Activated T-cell treated with anti-CD3 and anti-CD28 coated beads, Interleukin-2, amount 50 U/mL, for 4 hours (primary cell): ENCODE measurements around the gene KRT86. TPM values are rescaled to one million over a fixed set of nuclear protein-coding genes. Genes with fewer than 3 reads are reported as not detected.
"Not testable (repeated sequence)": the region's sequence is repeated elsewhere in the genome, so short reads cannot be mapped to it uniquely, and the experiment has no call there.

Experiments
- ATAC-seq, 2 donors: fragments of 200-7000 bp; cut with Tn5 transposase; one replicate each; pipeline ENCODE4 v1.10.0; 2021
- DNase-seq: peaks from one replicate; pipeline ENCODE4 v3.0.0-alpha.2; 2020
- H3K27me3 Mint-ChIP-seq: one replicate; pipeline ENCODE4 v1.8.0; 2021; ENCODE audit warnings: low read depth, mixed read lengths
- H3K36me3 Mint-ChIP-seq: one replicate; pipeline ENCODE4 v1.8.0; 2022; ENCODE audit warnings: mixed read lengths; ENCODE audit not compliant: insufficient read depth
- H3K4me1 Mint-ChIP-seq: one replicate; pipeline ENCODE4 v1.8.0; 2021; ENCODE audit warnings: low read depth, mixed read lengths
- H3K4me3 Mint-ChIP-seq: one replicate; pipeline ENCODE4 v1.8.0; 2021; ENCODE audit warnings: mild to moderate bottlenecking, moderate library complexity, mixed read lengths
- H3K9me3 Mint-ChIP-seq: one replicate; pipeline ENCODE4 v1.8.0; 2021; ENCODE audit warnings: mixed read lengths
- total RNA-seq, 3 donors: library from RNA; stranded (reverse); gene quantifications; one replicate each; pipeline ENCODE4 v1.2.1, GENCODE V29; 2021

KRT86 gene
- total RNA-seq, 3 donors from 2014 or later = not detected

DNA sequence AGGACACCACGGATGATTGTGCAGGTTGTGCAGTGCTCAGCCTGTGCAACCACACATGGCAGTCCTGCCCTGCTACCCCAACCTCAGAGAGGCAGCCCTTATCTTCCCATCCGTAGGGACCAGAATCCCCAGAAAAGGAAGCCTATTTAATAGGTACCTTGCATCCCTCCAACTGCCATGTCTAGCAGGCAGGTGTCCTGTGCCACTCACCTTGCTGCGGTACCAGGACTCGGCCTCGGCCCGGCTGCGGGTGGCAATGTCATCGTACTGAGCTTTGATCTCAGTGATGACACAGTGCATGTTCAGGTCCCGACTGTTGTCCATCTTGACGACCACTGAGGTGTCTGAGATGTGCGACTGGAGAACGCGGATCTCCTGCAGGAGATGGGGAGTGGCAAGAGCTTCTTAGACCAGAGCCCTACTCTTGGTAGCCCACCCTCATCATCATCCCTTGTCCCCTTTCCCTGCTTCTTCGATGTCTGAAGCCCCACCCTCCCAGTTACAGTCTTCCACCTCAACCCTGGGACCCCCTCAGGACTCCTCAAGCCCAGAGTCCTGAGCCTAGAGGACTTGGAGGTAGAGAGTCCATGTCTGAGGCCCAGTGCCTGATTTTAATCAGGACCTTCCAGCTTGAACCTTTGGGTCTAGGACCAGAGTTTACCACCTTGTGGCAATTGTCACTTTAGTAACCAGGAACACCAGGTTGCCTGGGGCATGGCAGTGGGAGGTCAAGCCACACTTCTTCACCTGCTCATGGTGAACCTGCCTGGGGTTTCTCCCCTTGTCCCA lies 20.9 kb upstream of the KRT86 start:
- Mint-ChIP-seq H3K4me3 (no peak overlapping the region), H3K27me3 (peaks cover 47% of the 10 kb centered on the region), H3K9me3 (no peaks in the 10 kb centered on the region), H3K4me1 (peaks cover 12% of the 10 kb centered on the region), H3K36me3 (no peaks in the 10 kb centered on the region)
- DNase-seq (no peak), ATAC-seq (no peak)

DNA sequence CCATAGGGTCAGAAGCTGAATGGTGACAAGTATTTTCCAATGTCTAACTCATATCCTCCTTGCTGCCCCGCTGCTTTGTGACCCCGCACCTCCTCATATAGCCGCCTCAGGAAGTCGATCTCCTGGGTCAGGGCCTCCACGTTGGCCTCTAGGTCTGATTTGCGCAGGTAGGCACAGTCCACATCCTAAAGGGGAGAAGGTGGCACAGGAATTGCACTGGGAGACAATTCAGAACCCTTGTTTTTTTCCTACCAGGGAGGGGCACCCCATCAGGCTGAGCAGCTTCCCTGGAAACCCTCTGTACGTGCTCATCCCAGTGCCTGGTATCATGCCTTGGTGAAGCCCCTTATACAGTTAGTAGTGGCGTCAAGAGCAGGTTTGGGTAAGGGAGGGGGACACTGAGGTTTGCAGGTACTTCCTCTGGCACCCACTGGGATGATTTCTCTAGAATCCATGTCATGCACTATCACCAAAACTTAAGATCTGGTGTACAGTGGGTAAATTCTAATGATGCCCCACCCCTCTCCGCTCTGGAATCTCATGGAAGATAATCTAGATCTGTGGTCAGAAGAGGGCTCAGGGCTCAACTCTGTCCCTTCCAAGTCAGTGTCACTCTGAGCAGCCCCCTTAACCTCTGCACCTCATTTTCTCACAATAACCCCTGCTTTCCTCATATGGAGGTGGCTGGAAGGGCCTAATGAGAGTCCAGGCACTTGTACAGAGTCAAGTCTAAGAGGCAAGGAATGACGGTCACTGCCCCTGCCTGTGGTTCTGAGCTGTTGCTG lies 20.1 kb upstream of the KRT86 start:
- ATAC-seq = no peak
- H3K4me1 Mint-ChIP-seq = peaks cover 14% of the 10 kb centered on the region
- H3K27me3 Mint-ChIP-seq = peaks cover 46% of the 10 kb centered on the region
- no peak overlapping the region for H3K4me3 Mint-ChIP-seq
- H3K36me3 Mint-ChIP-seq = no peaks in the 10 kb centered on the region
- no peak for DNase-seq
- no peaks in the 10 kb centered on the region for H3K9me3 Mint-ChIP-seq

DNA sequence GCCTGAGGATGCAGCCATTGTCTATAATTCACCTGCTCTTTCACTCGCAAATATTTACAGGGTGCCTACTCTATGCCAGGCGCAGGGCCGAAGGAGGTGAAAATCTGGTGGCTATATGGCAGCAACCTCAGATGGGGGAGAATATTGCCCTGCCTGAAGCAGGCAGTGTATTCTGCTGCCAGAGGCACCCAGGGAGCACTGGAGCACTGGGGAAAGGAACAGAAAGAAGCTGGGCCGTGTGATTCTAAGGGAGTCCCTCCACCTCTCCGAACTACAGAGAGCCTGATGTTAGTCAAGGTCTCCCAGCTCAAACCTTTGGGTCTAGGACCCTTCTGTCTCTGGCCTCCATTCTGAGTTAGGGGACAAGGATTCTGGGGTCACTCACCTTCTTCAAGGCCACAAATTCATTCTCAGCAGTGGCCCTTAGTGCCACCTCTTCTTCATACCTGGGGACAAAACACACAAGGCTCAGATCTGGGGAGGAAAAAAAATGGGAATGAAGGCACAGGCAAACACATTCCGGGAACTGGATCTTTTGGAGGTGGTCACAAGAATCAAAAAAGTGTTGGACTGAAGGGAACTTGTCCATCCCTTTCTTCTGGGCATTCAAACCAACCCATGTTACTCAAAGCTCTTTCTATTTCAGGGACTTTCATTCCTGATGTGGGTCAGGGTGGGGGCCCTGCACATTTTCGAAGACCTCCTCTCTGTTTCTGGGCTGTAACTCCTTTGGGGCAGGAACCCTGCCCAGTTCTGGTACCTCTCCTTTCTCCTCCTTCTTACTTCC lies 19.3 kb upstream of the KRT86 start:
- Mint-ChIP-seq H3K4me3 (no peak overlapping the region), H3K9me3 (no peaks in the 10 kb centered on the region), H3K27me3 (peaks cover 44% of the 10 kb centered on the region), H3K4me1 (peaks cover 13% of the 10 kb centered on the region), H3K36me3 (no peaks in the 10 kb centered on the region)
- no peak for DNase-seq
- no peak for ATAC-seq

DNA sequence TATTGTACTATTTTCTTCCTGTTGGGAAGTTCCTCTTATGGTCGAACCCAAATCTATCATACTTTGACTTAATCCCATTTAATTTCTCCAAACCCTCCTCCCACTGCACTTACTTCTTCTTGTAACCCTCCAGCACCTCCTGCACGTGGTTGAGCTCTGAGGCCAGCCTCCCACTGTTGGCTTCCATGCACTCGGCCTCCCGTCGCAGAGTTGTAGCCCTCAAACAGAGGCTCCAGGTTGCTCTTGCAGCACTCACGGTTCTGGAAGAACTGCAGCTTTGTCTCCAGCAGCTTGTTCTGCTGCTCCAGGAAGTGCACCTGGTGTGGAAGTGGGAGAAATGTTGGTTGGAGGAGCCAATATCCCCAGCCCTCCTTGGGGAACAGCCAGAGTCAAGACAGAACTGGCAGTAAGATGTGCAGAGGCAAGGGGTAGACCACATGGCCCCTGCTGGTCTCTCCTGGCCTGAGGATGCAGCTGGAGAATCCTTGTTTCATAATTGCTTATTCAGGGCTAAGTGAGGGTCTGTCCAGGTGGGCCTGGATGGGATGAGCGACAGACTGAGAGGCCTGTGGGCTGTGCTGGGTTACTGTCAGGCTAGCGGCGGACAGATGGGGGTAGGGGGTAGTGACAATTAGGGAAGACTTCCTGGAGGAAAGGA lies 18.4 kb upstream of the KRT86 start:
- Mint-ChIP-seq H3K27me3 (peaks cover 50% of the 10 kb centered on the region), H3K4me3 (no peak overlapping the region), H3K9me3 (no peaks in the 10 kb centered on the region), H3K36me3 (no peaks in the 10 kb centered on the region), H3K4me1 (peaks cover 16% of the 10 kb centered on the region)
- ATAC-seq (no peak), DNase-seq (no peak)

DNA sequence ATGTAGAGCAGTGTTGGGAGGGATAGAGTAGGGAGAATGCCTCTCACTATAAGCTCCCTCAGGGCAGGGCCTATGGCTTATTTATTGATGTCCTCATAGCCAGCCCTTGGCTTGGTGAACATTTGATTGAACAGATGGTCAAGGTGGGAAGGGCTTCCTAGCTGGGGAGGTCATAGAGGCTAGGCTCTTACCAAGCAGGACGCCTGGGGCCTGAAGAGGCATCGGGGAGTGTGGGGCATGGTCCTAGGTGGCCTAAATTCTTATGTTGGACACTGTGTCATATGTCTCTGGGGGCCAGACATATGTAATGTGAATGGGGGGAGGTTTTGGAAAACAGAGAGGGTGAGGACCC lies 17.9 kb upstream of the KRT86 start:
- no peak for ATAC-seq
- Mint-ChIP-seq H3K36me3 (no peaks in the 10 kb centered on the region), H3K9me3 (no peaks in the 10 kb centered on the region), H3K27me3 (peaks cover 48% of the 10 kb centered on the region), H3K4me3 (no peak overlapping the region), H3K4me1 (peaks cover 12% of the 10 kb centered on the region)
- no peak for DNase-seq

DNA sequence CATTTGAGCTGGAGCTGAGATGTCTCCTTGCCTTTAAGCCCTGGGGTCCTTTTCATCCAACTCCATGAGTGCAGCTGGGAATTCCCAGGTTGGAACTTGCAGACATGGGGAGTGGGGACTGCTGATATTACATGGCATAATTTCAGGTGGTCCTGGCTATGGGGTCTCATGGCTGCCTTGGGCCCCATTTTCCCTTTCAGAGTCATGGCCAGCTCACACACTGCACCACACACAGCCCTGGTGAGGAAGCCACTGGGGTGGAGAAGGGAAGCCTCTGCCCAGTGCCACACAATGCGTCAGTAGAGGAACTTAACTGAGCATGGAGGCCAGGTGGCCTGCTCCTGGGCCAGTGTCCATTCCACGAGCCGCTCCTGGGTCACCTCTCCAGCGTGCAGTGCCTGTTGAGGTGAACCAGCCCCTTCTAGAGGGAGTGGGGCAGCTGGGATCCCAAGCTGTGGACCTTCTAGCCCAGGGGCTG lies 17.3 kb upstream of the KRT86 start:
- no peak for DNase-seq
- H3K27me3 Mint-ChIP-seq = peaks cover 48% of the 10 kb centered on the region

DNA sequence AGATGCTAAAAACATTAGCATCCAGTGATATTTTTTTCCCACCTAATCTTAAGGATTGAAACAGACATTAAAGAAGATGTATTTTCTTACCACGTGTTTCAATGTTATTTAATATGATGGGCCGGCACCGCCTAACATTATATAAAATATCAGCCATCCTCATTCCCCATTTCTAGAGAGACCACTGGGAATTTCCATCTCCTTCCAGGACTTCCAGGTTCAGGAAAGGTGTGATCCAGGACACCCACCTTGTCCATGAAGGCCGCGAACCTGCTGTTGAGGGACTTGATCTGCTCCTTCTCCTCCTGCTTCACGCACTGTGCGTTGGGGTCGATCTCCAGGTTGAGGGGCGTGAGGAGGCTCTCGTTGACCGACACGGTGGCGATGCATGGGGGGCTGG lies 16.5 kb upstream of the KRT86 start:
- not testable (repeated sequence) for H3K4me1 Mint-ChIP-seq, H3K4me3 Mint-ChIP-seq, DNase-seq, H3K36me3 Mint-ChIP-seq, H3K9me3 Mint-ChIP-seq, ATAC-seq
- H3K27me3 Mint-ChIP-seq = peaks cover 51% of the 10 kb centered on the region

More for the DNA sequence above, 17.3 kb upstream of the KRT86 start:
- no peak overlapping the region for H3K4me3 Mint-ChIP-seq
- ATAC-seq = no peak
- H3K4me1 Mint-ChIP-seq = peaks cover 9% of the 10 kb centered on the region
- no peaks in the 10 kb centered on the region for H3K36me3 Mint-ChIP-seq
- H3K9me3 Mint-ChIP-seq = no peaks in the 10 kb centered on the region

DNA sequence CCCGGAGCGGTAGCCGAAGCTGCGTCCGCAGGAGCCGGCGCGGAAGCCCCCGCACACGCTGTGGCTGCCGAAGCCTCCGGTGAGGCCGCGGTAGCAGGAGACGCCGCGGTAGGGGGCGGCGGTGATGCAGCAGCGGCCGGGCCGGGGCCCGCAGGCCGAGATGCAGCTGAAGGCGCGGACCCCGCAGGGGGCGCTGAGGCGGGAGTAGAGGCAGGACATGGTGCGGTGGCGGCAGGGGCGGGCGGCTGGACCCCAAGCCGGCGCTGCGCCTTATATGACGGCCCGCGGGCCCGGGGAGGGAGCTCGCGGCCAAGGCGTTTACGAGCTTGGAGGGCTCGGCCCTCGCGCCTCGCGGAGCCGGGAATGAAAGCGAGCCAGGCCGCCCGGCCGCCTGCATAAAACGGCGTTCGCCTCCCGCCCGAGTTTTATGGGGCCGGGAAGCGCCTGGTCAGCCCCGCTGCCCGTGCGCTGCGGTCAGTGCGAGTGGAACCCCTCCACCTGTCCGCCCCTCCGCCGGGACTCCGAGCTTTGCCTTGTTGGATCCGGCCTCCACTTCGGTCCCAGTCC lies 16.0 kb upstream of the KRT86 start:
- Mint-ChIP-seq H3K9me3 (no peaks in the 10 kb centered on the region), H3K36me3 (no peaks in the 10 kb centered on the region), H3K4me1 (peaks cover 9% of the 10 kb centered on the region), H3K4me3 (no peak overlapping the region), H3K27me3 (peaks cover 51% of the 10 kb centered on the region)
- ATAC-seq (peak in 1 of 2 donors; percentile 30), DNase-seq (no peak)

DNA sequence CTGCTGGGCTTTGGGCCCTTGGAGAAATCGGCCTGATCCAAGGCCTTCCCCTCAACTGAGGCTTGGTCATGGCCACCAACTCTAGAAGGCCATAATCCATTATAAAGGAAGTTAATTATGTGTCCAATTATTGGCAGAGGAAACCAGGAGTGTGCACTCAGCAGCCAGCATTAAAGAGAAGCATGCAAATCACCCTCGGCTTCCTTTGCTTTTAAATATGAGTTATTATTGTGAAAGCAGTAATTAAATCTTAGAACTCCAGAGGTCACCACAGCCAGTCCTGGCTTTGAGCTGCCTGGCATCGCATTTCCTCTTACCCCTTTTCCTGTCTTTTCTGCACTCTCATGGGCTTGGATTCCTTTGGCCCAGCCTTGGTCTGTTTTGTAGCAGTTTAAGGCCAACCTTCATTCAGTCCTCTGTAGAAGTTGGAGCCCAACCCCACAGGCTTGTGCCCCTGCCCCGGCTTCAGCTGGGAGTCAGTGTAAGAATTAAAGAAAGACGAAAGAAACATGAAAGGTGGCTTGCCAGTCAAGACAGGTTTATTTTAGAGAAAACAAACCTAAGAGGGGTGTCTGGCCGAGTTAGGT lies 14.7 kb upstream of the KRT86 start:
- H3K9me3 Mint-ChIP-seq = no peaks in the 10 kb centered on the region
- ATAC-seq (no peak), DNase-seq (no peak)
- H3K36me3 Mint-ChIP-seq = no peaks in the 10 kb centered on the region
- peaks cover 9% of the 10 kb centered on the region for H3K4me1 Mint-ChIP-seq
- no peak overlapping the region for H3K4me3 Mint-ChIP-seq
- peaks cover 49% of the 10 kb centered on the region for H3K27me3 Mint-ChIP-seq

DNA sequence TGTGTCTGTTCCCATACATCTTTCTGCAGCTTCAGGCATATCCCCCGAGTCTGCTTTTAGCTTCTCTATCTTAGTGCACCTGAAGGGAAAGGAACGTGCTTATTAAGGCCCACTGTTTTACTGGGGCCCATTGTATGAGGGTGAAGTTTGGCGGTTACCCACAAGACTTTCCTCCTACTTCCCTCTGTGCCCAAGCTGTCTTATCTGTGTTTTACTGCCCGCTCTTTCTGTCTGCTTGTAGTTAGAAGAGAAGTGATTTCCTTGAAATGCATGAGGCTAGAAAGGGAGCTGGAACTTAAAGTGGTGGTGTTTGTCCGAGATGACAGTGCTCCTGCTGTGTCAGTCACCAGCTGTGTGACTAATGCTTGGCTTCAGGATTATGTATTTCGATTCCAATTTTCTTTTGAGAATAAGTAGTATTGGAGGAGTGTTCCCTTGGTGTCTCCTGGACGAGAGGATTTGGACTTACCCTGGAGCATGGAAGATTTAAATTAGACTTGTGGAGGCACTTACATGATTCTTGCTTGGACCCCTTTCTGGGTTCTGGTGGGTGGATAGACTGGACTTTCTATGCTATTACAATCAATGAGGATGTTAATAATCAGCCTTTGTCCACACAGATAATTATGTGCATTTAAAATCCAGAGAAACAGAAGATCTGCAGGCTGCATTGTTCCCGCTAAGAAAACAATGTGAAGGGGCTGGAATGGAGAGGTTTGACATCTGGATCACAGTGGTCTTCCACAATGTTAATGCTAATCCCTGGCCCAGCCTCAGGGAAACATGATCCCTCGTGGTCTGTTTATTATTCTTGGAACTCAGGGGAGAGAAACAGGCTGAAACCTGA lies 13.9 kb upstream of the KRT86 start:
- H3K9me3 Mint-ChIP-seq = no peaks in the 10 kb centered on the region
- H3K4me1 Mint-ChIP-seq = peaks cover 9% of the 10 kb centered on the region
- DNase-seq (no peak), ATAC-seq (no peak)
- H3K4me3 Mint-ChIP-seq = no peak overlapping the region
- H3K36me3 Mint-ChIP-seq = no peaks in the 10 kb centered on the region
- peaks cover 42% of the 10 kb centered on the region for H3K27me3 Mint-ChIP-seq

DNA sequence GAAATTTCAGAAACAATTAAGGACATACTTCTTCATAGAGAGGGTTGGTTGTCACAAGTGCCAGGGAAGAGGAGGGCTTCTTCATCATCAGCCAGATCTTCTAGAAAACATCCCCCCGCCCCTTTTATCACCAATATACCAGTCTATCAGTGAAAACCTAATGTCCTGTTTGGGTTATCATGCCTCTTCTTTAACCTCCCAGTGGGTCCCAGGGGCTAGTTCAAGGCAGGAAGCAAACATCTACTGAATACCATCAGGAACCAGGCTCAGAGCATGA lies 13.3 kb upstream of the KRT86 start:
- ATAC-seq (no peak), DNase-seq (no peak)
- no peaks in the 10 kb centered on the region for H3K36me3 Mint-ChIP-seq
- H3K27me3 Mint-ChIP-seq = peaks cover 36% of the 10 kb centered on the region
- H3K4me1 Mint-ChIP-seq = peaks cover 9% of the 10 kb centered on the region
- H3K4me3 Mint-ChIP-seq = no peak overlapping the region
- H3K9me3 Mint-ChIP-seq = no peaks in the 10 kb centered on the region

DNA sequence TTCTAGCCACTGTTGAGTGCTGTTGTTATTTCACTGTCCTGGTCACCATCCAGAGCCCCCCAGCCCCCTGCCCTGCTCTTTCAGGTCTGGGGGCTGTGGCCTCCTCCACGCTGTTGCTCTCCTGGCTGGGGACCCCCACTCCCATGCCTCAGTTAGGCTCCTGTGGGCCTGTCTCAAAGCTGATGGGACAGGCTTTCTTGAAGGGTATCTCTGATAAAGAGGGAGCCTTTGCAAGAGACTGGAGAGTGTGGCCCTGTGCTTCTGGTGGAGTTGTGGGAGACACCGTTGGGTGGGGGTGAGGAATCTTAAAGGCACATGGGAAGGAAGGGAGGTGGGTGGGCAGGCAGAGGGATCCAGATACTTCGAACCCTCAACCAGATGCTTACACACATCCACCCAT lies 12.2 kb upstream of the KRT86 start:
- H3K36me3 Mint-ChIP-seq = no peaks in the 10 kb centered on the region
- ATAC-seq (no peak), DNase-seq (no peak)
- peaks cover 9% of the 10 kb centered on the region for H3K4me1 Mint-ChIP-seq
- H3K4me3 Mint-ChIP-seq = no peak overlapping the region
- H3K27me3 Mint-ChIP-seq = peaks cover 29% of the 10 kb centered on the region
- H3K9me3 Mint-ChIP-seq = no peaks in the 10 kb centered on the region
